ENCODE measurements around the gene SERPINA1.

The SERPINA1 gene

DNA sequence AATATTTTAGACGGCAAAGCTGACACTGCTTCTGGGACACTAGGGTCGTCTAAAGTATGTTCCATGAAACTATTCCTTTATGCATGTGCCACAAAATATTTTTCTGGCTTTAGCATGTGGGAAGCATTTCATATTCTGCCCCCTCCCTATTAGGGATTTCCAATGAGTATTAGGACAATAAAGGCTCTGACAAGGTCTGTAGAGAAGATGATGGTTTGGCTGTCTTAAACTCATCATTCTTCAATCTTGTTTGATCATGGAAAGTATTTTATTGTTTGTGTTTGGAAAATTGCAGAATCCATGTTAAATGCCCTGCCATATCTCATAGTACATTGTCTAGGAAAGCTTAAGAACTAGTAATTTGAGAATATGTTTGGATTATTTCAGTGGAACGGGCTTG, 22.8 kb downstream of the SERPINA1 start:
- Histone ChIP-seq H3K27ac (ENCODE audit: poor library complexity, severe bottlenecking) (no peak overlapping the region), H3K4me1 (ENCODE audit: insufficient read depth, poor library complexity, severe bottlenecking) (no peaks in the 10 kb centered on the region), H3K4me3 (ENCODE audit: severe bottlenecking) (no peak overlapping the region), H3K9me3 (ENCODE audit: severe bottlenecking) (no peaks in the 10 kb centered on the region), H3K36me3 (ENCODE audit: low read depth) (no peaks in the 10 kb centered on the region), H3K27me3 (ENCODE audit: insufficient read depth, poor library complexity, severe bottlenecking) (no peaks in the 10 kb centered on the region)
- ATAC-seq (ENCODE audit: low read depth) (no peak), DNase-seq (ENCODE audit: low spot score) (no peak)
- TF ChIP-seq, protein P1, sequence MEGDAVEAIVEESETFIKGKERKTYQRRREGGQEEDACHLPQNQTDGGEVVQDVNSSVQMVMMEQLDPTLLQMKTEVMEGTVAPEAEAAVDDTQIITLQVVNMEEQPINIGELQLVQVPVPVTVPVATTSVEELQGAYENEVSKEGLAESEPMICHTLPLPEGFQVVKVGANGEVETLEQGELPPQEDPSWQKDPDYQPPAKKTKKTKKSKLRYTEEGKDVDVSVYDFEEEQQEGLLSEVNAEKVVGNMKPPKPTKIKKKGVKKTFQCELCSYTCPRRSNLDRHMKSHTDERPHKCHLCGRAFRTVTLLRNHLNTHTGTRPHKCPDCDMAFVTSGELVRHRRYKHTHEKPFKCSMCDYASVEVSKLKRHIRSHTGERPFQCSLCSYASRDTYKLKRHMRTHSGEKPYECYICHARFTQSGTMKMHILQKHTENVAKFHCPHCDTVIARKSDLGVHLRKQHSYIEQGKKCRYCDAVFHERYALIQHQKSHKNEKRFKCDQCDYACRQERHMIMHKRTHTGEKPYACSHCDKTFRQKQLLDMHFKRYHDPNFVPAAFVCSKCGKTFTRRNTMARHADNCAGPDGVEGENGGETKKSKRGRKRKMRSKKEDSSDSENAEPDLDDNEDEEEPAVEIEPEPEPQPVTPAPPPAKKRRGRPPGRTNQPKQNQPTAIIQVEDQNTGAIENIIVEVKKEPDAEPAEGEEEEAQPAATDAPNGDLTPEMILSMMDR (IDR thresholded peaks at IDR 0.05; ENCODE audit: poor library complexity, severe bottlenecking), result no peak

DNA sequence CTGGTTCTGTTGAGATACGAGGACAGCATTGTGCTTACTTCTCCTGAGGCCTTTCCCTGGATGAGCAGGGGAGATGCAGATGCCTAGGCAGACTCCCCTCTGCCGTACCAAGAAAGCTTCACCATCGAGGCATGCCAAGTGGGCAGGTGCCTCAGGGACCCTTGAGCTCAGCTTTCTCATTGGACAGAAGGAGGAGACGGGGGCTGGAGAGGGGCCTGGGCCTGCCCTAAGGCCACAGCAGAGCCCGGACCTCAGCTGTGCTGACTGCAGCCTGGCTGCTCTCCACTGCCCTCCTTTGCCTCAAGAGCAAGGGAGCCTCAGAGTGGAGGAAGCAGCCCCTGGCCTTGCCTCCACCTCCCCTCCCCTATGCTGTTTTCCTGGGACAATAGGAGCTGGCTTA, 23.4 kb downstream of the SERPINA1 start:
- no peak overlapping the region for H3K4me3 ChIP-seq (ENCODE audit: severe bottlenecking)
- no peak overlapping the region for H3K27ac ChIP-seq (ENCODE audit: poor library complexity, severe bottlenecking)
- H3K9me3 ChIP-seq (ENCODE audit: severe bottlenecking), result no peaks in the 10 kb centered on the region
- ATAC-seq (ENCODE audit: low read depth), result no peak
- no peaks in the 10 kb centered on the region for H3K27me3 ChIP-seq (ENCODE audit: insufficient read depth, poor library complexity, severe bottlenecking)
- TF ChIP-seq, protein P1 (IDR thresholded peaks at IDR 0.05; ENCODE audit: poor library complexity, severe bottlenecking), result no peak
- no peaks in the 10 kb centered on the region for H3K36me3 ChIP-seq (ENCODE audit: low read depth)
- DNase-seq (ENCODE audit: low spot score), result peak; percentile 16
- peaks cover 4% of the 10 kb centered on the region for H3K4me1 ChIP-seq (ENCODE audit: insufficient read depth, poor library complexity, severe bottlenecking)

DNA sequence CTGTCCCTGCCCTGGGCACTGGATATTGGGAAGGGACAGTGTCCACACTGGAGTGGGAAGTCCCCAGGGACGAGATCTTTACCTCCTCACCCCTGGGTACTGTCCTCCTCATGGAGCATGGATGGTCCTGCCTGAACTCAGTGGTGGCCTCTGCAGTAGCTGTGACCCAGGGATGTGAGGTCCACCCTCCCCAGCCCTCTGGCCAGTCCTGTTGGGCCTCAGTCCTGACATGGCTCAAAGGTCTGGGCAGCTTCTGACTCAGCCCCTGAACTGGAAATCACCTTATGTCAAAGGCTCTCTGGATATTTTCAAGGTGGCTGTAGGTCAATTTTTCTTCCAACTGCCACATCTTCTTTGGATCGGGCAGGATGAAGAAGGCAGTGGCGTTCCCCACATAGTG, 24.4 kb downstream of the SERPINA1 start:
- Histone ChIP-seq H3K27me3 (ENCODE audit: insufficient read depth, poor library complexity, severe bottlenecking) (no peaks in the 10 kb centered on the region), H3K4me1 (ENCODE audit: insufficient read depth, poor library complexity, severe bottlenecking) (peaks cover 6% of the 10 kb centered on the region), H3K9me3 (ENCODE audit: severe bottlenecking) (no peaks in the 10 kb centered on the region), H3K36me3 (ENCODE audit: low read depth) (no peaks in the 10 kb centered on the region), H3K4me3 (ENCODE audit: severe bottlenecking) (no peak overlapping the region), H3K27ac (ENCODE audit: poor library complexity, severe bottlenecking) (no peak overlapping the region)
- ATAC-seq (ENCODE audit: low read depth), result no peak
- DNase-seq (ENCODE audit: low spot score), result no peak
- TF ChIP-seq, protein P1 (IDR thresholded peaks at IDR 0.05; ENCODE audit: poor library complexity, severe bottlenecking), result no peak

DNA sequence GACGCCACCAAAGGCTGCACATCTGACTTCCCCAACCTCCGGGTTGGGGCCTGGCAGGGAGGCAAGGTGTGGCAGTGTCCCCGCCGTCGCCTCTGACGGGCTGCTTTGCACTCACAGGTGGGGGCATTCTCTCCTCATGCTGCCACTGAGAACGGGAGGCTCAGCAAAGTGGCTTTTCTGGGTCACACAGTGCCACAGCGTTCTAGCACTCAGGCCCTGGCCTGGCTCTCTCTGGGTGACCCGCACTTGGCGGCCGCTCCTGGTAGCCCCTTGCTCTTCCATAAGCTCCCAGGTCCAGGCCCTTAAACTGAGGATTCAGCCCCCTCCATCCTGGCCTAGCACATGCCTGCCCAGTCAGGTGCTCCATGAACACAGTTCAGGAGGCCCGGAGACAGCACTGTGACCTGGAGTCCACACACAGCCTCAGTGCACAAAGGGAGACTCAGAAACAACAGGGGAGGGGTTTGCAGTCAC, 25.2 kb downstream of the SERPINA1 start:
- DNase-seq (ENCODE audit: low spot score) (no peak), ATAC-seq (ENCODE audit: low read depth) (no peak)
- no peaks in the 10 kb centered on the region for H3K9me3 ChIP-seq (ENCODE audit: severe bottlenecking)
- peaks cover 6% of the 10 kb centered on the region for H3K4me1 ChIP-seq (ENCODE audit: insufficient read depth, poor library complexity, severe bottlenecking)
- no peak overlapping the region for H3K4me3 ChIP-seq (ENCODE audit: severe bottlenecking)
- no peak overlapping the region for H3K27ac ChIP-seq (ENCODE audit: poor library complexity, severe bottlenecking)
- no peaks in the 10 kb centered on the region for H3K27me3 ChIP-seq (ENCODE audit: insufficient read depth, poor library complexity, severe bottlenecking)
- TF ChIP-seq, protein P1 (IDR thresholded peaks at IDR 0.05; ENCODE audit: poor library complexity, severe bottlenecking), result no peak
- no peaks in the 10 kb centered on the region for H3K36me3 ChIP-seq (ENCODE audit: low read depth)

DNA sequence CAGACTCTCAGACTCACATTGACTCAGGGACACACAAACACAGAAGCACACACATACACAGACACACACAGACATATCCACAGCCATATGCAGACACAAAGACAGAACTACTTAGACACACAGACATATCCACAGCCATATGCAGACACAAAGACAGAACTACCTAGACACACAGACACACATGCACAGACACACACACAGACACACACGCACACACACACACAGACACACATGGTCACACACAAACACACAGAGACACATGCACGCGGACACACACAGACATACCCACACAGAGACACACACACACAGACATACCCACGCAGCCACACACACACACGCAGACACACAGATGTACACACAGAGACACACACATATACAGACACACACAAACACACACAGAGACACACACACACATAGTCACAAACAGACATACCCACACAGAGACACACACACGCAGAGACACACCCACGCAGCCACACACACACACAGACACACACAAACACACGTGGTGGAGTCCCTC, 25.7 kb downstream of the SERPINA1 start:
- Histone ChIP-seq H3K27me3 (ENCODE audit: insufficient read depth, poor library complexity, severe bottlenecking) (no peaks in the 10 kb centered on the region), H3K4me1 (ENCODE audit: insufficient read depth, poor library complexity, severe bottlenecking) (peaks cover 6% of the 10 kb centered on the region), H3K9me3 (ENCODE audit: severe bottlenecking) (no peaks in the 10 kb centered on the region), H3K4me3 (ENCODE audit: severe bottlenecking) (no peak overlapping the region), H3K27ac (ENCODE audit: poor library complexity, severe bottlenecking) (no peak overlapping the region), H3K36me3 (ENCODE audit: low read depth) (no peaks in the 10 kb centered on the region)
- DNase-seq (ENCODE audit: low spot score) (no peak), ATAC-seq (ENCODE audit: low read depth) (no peak)
- TF ChIP-seq, protein P1 (IDR thresholded peaks at IDR 0.05; ENCODE audit: poor library complexity, severe bottlenecking), result no peak

All from RWPE2 (cell line).